Ishikawa (cell line): ENCODE data around the gene CCDC187.

Source experiments
- EGR1 ChIP-seq: IDR thresholded peaks from 2 replicates; pipeline ENCODE4 v1.6.1; 2012
- MAX ChIP-seq: IDR thresholded peaks from 2 replicates; pipeline ENCODE4 v1.6.1; 2012
- RAD21 ChIP-seq: IDR thresholded peaks from 2 replicates; pipeline ENCODE4 v1.6.1; 2012; ENCODE audit warnings: low read depth
- REST ChIP-seq: IDR thresholded peaks from 2 replicates; pipeline ENCODE4 v1.6.1; 2012; ENCODE audit warnings: low read depth, mild to moderate bottlenecking
- TAF1 ChIP-seq: IDR thresholded peaks from 2 replicates; pipeline ENCODE4 v1.6.1; 2012; ENCODE audit warnings: low read depth, mild to moderate bottlenecking
- USF1 ChIP-seq: IDR thresholded peaks from 2 replicates; pipeline ENCODE4 v1.6.1; 2012
- YY1 ChIP-seq: IDR thresholded peaks from 2 replicates; pipeline ENCODE4 v1.6.1; 2012; ENCODE audit warnings: low read depth

GRCh38 chr9:136267261-136268111 is 36.4 kb downstream of the CCDC187 start:
- TF ChIP-seq USF1 (no peak), RAD21 (no peak), EGR1 (no peak), MAX (peak; percentile 60; the same call in 1 of the 2 replicates), YY1 (no peak), TAF1 (peak; percentile 57; the same call in 1 of the 2 replicates), REST (no peak)
